M059J (cell line): ENCODE measurements around the gene ADAMTS12. TPM values are rescaled to one million over a fixed set of nuclear protein-coding genes. Genes with fewer than 3 reads are reported as not detected.

Experiments
- DNase-seq: peaks from one replicate; pipeline ENCODE4 v3.0.0-alpha.2; 2012; ENCODE audit warnings: low read depth
- total RNA-seq: library from RNA; depleted of rRNA; stranded (reverse); fragments of >200 nt; shearing (Covaris generic); gene quantifications from 2 replicates; pipeline ENCODE4 v1.2.3, GENCODE V29; 2014

Gene ADAMTS12
- total RNA-seq, 1 experiment from 2014 or later: 16.7 TPM

DNA sequence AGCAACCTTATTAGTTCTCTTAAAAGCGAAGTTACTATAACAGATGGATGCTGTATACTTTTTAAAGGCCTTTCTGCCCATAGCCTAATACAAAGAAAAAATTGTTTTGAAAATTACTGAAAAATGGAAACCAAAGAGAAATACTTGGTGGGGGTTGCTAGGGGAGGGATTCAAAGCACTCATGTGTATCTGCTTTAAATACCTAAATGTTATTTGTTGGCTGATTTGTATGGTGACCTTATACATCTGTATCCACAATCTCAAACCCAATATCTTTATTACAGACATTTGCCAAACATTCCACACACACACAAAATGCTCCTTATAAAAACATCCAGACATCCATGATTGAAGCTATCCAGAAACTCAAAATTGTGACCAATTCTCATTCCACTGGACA is 172.0 kb downstream of the ADAMTS12 start:
- no peak for DNase-seq

GRCh38 chr5:33715661-33716060 is 176.1 kb downstream of the ADAMTS12 start:
- DNase-seq: no peak

- no peak for DNase-seq
Observed at GRCh38 chr5:33713136-33713765, 178.5 kb downstream of the ADAMTS12 start.

- DNase-seq: no peak
Observed at GRCh38 chr5:33712664-33713063, 179.1 kb downstream of the ADAMTS12 start.

DNA sequence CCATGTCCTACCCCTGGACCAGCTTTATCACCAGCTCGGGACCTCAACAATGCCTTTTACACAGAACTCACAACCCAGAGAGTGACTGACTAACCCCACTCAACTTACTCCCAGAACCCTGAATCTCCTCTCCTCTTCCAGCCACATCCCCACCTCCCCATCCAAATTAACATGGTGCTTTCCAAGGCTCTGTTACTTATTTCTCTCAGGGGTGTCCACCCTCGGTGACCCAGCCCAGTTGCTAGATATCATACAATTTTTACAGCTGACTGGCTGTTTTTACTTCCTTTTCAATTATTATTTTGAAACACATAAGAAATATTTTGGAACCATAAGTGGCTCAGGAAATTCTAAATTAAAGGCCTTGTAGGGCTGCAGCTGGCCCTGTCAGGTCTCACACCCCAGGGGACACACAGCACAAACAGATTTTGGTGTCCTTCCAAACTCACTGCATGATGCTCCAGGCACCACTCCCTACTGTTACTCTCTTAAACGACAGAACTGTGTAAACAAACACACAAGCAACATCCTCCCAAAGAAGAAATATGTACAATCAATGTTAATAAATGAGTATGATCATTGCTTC is 180.6 kb downstream of the ADAMTS12 start:
- no peak for DNase-seq

DNA sequence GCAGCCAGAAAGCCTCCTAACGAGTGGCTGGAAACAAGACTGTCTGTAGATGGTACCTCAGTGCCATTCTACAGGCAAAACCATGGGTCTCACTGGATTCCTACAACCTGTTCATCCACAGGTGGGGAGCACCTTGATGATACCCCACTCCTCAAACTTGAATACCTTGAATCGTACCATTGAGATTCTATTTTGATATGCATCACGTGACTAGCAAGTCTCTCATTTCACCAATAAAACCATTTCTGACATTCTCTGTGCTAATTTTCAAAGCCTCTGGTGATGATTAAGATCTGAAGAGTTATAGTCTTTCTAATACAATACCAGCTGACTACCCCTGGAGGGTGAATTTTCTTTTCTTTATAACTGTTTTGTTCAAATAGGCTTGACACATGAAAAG is 188.9 kb downstream of the ADAMTS12 start:
- DNase-seq: no peak

GRCh38 chr5:33701951-33702350 is 189.8 kb downstream of the ADAMTS12 start:
- no peak for DNase-seq

DNA sequence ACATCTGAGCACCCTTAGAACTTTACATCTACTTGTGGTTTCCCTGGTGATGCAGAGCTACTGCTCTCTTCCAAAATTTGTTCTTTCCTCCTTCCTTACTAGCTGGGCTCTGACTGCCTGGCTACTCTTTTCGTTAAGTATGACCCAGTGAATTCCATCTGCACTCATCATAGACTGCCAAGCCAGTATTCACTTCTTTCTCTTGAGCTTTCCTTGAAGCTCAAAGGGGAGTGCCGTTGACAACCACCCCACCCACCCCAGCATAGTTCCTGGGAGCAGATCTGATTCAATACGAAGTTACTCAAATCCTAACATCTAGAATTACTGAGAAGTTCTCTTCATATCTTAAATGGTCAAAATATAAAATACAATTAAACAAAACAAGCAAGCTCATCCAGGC is 190.5 kb downstream of the ADAMTS12 start:
- peak; percentile 66 for DNase-seq

DNA sequence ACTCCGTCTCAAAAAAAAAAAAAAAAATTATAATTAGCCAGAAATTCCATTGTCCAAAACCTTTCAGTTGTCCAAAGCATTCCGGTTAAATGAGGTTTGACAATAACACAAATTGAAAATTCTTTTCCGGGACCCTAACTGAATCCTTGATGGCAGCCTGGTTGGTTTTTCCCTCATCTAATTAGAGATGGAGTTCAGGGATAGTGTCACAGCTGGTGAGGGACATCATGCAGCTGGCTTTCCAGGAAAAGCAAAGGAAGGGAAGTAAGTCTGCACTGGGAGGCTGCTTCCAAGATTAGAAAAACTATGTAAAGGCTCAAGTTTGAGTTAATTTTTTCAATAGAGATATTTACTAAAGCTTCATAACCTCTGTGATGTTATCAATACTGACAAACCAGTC is 195.4 kb downstream of the ADAMTS12 start:
- DNase-seq: no peak

GRCh38 chr5:33692980-33693379 is 198.8 kb downstream of the ADAMTS12 start:
- no peak for DNase-seq

GRCh38 chr5:33691856-33692255 is 199.9 kb downstream of the ADAMTS12 start:
- peak; percentile 65 for DNase-seq

DNA sequence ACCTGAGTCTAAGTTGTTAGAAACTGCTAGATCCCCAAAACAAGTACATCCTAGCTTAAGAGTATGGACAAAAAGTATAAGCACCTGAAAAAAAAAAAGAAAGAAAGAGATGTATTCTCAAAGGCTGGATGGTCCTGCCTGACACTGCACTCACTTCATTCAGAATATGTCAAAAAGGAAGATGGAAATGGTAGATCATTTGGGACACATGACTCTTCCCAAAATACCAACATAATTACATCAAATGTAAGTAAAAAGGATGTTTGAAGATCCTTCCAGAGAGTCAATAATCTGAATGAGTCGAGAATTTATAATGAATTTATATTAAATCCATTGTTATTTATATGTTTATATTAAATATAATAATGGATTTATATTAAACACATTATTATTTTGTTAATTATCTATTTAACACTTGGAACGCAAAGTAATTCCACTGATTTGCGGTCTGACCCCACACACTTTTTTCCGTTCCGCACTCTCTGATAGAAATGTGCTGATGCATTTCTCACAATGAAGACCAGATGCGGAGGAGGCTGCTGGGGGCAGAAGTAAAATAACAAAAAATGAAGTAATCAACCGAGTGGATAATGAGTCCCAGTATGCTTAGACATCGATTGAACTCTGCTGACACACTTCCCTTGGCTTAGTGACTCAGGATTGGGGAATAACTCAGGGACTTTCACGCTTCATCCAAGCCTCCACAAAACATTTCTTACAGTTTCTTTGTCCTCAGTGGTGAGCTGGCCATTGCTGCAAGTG is 201.2 kb downstream of the ADAMTS12 start:
- peak; percentile 93 for DNase-seq

DNA sequence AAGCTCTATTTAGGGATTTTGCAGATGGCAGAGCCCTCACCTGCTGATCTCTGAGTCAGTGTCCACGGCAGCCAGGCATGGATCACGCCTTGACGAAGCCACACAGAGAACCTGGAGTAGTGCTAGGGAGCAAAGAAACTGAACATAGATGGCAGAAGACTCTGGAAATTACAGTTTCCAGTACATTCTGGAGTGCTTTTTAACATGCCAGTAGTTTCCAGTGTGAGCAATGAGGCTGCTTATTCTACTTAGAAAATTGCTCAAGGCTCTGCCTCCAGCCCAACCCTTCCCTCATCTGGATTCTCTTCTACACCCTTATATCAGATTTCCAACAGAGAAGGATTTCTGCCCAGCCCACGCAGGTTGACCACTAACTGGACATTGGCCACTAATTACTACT is 203.3 kb downstream of the ADAMTS12 start:
- DNase-seq: peak; percentile 60

DNA sequence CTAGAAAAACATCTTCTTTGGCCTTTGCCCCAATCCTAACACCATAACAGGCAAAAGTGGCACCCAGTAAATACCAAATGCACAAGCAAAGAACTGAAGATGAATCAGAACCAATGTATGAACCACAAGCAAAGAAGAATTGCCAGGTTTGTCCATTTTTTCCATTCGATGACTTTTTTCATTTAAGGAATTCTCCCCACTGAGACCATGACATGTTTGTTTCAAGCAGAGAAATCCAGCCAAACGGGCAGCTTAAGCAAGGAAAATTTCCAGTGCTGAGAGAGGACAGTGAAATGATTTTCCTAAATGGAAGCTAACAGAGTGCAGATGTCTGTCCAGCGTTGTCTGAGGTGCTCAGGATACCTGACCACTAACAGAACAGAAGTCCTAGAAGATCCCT is 203.7 kb downstream of the ADAMTS12 start:
- peak; percentile 50 for DNase-seq

DNA sequence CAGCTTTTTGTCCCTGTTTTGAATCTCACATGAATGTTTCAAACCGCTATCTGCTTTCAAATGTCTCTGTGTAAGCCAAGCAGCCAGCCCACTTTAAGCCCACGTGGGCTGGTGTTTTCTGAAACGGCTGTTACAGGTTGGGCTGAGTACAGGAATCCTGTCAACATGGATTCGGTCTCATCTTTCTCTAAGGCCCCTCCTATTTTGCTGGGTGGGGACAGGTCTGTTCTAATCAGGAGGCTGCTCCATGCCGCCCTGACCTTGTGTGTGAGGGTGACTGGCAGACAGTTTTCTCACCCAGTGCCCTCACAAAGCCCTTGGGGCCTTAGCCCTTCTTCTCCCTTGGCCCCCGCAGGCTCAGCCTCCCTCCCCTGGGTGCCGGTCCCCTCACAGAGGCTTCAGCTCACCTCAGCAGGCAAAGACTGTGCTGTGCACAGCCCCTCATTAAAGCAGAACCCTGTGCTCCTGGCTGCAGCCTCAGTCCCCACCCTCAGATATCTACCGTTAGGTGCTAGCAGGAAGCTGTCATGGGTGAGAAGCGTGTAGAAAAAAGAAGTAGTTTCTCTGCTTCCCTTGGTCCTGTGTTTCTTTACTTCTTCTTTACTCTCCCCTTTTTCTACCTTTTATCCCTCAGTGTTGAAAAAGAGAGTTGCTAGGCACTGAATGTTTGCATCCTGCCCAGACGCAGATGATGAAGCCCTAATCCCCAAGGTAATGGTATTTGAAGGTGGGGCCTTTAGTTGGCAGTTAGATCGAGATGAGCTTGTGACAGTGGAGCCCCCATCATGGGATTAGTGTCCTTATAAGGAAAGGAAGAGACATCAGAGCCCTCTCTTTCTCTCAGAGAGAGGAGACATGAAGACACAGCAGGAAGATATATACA is 205.7 kb downstream of the ADAMTS12 start:
- no peak for DNase-seq

DNA sequence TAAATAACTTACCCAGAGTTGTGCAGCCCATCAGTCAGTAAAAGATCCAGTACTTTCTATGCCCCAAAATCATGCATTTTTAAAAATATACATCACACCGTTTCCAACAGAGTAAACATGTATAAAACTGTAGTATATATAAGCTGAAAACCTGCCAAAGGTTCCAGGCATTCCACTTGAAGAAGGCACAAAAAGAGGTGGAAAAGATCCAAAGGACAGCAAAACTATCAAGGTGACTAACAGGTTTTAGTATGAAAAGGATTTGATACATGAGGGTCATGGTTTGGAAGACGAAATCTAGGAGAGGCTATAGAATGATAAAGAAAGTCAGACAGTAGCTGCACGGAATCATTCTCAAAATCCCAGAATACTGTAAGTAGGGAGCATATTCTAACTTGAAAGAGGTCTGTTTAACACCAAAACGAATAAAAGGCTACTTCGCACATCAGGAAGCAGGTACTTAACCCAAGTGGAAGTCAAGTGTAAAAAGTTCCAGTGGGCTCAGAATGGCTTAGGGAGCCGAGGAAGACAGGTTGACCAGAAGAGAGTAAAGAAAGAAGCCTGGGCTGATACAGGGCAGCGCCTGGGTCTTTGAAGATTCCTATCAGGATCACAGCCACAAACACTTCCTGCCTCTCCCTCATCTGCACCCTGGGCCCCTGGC is 207.2 kb downstream of the ADAMTS12 start:
- DNase-seq: no peak

DNA sequence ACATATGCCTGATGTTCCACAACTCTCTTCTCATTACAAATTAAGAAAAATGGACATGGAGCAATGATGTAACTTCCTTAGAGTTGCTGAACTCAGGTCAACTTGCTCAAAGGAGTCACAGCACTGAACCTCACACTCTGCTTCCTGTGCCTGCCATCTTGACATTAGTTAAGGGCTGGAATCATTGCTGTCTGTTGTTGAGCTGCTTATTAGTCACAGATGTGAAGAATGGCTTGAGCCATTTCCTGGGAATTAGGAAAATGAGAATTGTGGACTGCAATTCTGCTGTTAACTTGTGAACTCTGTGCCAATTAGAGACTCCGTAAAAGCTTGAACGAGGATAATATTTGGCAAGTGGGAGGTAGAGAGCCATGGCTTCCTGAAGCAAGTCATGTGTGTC is 212.0 kb downstream of the ADAMTS12 start:
- DNase-seq: peak; percentile 63

DNA sequence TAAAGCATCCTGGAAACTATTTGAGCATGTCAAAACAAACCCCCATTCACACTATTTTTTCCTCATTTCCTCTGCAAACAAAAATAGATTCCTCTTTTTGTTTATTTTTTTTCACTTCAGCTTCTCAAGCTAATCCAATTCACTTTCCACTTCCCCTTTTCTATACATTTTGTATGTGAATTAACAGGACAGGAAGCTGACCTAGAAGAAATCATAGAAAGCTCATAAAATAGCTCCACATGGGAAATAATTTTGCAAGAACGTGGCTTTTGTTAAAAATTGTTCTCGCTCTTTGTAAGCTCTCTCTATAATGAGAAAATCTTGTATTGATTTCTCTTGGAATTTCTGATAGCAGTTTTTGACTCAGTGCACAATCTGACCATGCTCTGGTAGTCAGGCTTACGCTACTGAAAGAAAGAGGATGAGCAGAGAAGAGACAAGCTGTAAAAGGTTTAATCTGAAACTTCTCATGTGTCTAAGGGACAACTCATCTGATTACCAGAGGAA is 215.8 kb downstream of the ADAMTS12 start:
- no peak for DNase-seq

DNA sequence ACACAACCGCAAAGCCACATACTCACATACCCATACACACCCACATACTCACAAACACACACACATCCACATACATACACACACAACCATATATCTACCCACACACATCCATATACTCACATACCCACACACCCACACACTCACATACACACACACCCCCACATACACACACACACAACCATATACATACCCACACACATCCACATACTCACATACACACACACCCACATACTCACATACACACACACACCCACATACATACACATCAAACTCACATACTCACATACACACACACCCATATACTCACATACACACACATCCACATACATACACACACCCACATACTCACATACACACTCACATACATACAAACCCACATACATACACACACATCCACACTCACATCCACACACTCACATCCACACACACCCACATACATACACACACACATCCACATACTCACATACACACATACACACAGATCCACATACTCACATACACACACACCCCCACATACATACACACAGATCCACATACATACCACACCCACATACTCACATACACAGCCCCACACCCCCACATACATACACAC is 220.0 kb downstream of the ADAMTS12 start:
- DNase-seq: no peak

DNA sequence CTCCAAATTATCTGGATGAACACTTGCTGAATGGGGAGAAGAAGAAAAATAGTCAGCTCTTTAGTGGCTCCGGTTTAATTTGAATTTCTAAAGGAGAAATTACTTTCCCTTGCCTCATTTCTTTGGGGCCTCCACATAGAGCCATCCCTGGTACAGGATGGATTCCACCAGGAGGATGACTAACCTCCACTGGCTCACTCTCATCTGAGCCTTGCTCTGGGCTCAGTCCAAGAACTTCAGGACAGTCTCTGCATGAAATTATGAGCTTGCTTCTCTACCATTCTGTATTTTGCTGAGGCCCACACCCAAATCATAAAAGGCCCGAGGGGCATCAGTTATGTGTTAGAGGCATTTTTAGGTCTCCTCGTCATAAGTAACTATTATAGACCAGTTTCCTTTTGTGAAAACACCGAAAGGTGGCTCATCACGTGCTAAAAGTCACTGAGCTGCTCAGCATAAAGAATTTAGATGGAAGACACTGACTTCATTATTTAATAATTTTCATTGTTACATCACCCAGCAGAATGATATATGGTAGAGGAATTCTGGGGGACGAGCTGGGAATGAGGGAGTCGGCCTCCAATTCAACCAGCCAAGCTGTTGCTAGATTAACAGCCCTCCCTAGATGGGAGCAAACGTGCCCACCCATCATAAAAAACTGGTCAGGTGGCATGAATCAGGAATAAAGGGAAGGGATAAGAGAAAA is 228.9 kb downstream of the ADAMTS12 start:
- DNase-seq: peak; percentile 75
